Right lobe of liver (tissue), 4 donors: ENCODE measurements around the gene KCNS3.

Source experiments
- CTCF ChIP-seq, 4 donors: fragments of 200-600 bp in 3 of 4; fragments of 450-650 bp in 1 of 4; IDR thresholded peaks; one replicate each; pipeline versions ENCODE4 v1.5.1 to v1.8.0; 2016 to 2022; ENCODE audit warnings: antibody characterized with exemption in 4 of 4, mild to moderate bottlenecking in 2 of 4
- POLR2A ChIP-seq: fragments of 450-650 bp; IDR thresholded peaks from one replicate; pipeline ENCODE4 v1.6.1; 2017; ENCODE audit warnings: antibody characterized with exemption, mild to moderate bottlenecking
- donor health status: DM: no; HTN: no; CAD: no.
- donor health status: DM: no; HTN: no; CAD: no.
- donor health status: DM: no; HTN: yes; CAD: no.

- TF ChIP-seq CTCF (IDR thresholded peaks at IDR 0.05) (no peak), POLR2A (no peak)
These were observed 93.2 kb downstream of the KCNS3 start for GRCh38 chr2:17971531-17972125.
